AG04450 (cell line): ENCODE results near the gene EPN2. TPM values are rescaled to one million over a fixed set of nuclear protein-coding genes. Genes with fewer than 3 reads are reported as not detected.

Source experiments
- CTCF ChIA-PET: fragments of 300-600, 350-600 bp; formaldehyde crosslinking; extraction: SDS; loops from one replicate; lab custom pipeline; 2022; ENCODE audit warnings: antibody characterized with exemption, inconsistent platforms; lab: Charles Lee
- POLR2A ChIA-PET: fragments of 350-600 bp; formaldehyde crosslinking; extraction: SDS; loops from one replicate; lab custom pipeline; 2021; ENCODE audit warnings: antibody characterized with exemption, inconsistent platforms; lab: Yijun Ruan, JAX
- DNase-seq: peaks from one replicate; pipeline ENCODE4 v3.0.0-alpha.2; 2011; ENCODE audit warnings: low read depth, low spot score
- H3K27ac ChIP-seq: one replicate; pipeline ENCODE4 v1.5.1; 2012; ENCODE audit warnings: low read depth, low read length, control low read depth
- H3K27me3 ChIP-seq: one replicate; pipeline ENCODE4 v1.6.0; 2012; ENCODE audit warnings: low read length; ENCODE audit not compliant: control insufficient read depth, insufficient read depth
- H3K4me3 ChIP-seq: 2 replicates; pipeline ENCODE4 v1.5.1; 2011; ENCODE audit warnings: mild to moderate bottlenecking, low read depth, low read length, control low read depth
- H3K9me3 ChIP-seq: 2 replicates; pipeline ENCODE4 v1.5.1; 2012; ENCODE audit warnings: low read length; ENCODE audit not compliant: control insufficient read depth, insufficient read depth
- CTCF ChIP-seq: IDR thresholded peaks from 2 replicates; pipeline ENCODE4 v1.5.1; 2011; ENCODE audit warnings: low read depth, low read length, control low read depth, inconsistent platforms
- polyA plus RNA-seq: library from polyadenylated mRNA; depleted of rRNA; stranded (reverse); fragments of >200 nt; gene quantifications from 2 replicates; pipeline ENCODE4 v1.2.3, GENCODE V29; 2011

Gene EPN2
- polyA plus RNA-seq, 1 experiment = 27.9 TPM

DNA sequence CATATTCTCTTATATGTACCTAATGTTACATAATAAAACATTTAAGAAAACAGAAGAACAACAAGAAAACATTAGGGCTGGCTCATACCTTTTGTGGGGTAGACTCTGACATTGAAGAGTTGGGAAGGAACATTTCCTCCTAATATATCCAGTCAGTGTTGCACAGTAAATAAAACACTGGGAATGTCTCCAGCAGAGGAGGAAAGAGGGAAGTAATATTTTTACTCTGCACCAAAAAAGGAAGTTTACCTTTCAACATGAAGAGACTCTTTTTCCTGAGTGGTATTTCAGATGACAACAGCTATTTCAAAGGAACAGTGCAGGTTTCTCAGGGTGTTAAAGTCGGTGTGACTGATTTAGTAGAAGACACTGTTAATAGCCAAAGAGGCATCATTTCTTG lies 31.9 kb downstream of the EPN2 start:
- Histone ChIP-seq H3K4me3 (no peak overlapping the region), H3K9me3 (no peaks in the 10 kb centered on the region), H3K27ac (no peak overlapping the region), H3K27me3 (no peaks in the 10 kb centered on the region)
- ChIA-PET CTCF (no interaction called here), POLR2A (no interaction called here)
- DNase-seq = no peak
- no peak for TF ChIP-seq CTCF

DNA sequence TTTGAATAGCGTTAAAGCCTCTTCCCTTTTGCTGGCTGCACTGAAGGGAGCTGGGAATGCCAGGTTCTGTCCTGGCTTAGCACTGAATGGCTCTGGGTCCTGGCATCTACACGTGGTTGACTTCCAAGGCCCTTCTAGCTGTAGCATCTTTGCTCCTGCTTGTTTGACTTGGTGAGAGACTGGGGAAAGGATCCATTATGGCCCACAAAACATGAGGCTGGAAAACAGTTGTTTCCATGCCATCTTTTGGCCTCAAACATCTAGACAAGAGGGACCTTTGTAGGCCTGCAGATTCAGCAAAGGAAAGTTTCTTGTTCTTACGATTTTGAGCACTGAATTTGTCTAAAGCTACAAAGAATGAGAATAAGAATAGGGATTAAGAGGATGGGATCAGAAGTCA lies 32.5 kb downstream of the EPN2 start:
- TF ChIP-seq CTCF = no peak
- Histone ChIP-seq H3K4me3 (no peak overlapping the region), H3K27me3 (no peaks in the 10 kb centered on the region), H3K9me3 (no peaks in the 10 kb centered on the region), H3K27ac (no peak overlapping the region)
- POLR2A ChIA-PET = no interaction called here
- CTCF ChIA-PET = no interaction called here
- no peak for DNase-seq

GRCh38 chr17:19270347-19270703 lies 33.2 kb downstream of the EPN2 start:
- Histone ChIP-seq H3K27ac (no peak overlapping the region), H3K27me3 (no peaks in the 10 kb centered on the region), H3K4me3 (no peak overlapping the region), H3K9me3 (no peaks in the 10 kb centered on the region)
- no peak for DNase-seq
- TF ChIP-seq CTCF = no peak
- CTCF ChIA-PET = no interaction called here
- POLR2A ChIA-PET = no interaction called here

DNA sequence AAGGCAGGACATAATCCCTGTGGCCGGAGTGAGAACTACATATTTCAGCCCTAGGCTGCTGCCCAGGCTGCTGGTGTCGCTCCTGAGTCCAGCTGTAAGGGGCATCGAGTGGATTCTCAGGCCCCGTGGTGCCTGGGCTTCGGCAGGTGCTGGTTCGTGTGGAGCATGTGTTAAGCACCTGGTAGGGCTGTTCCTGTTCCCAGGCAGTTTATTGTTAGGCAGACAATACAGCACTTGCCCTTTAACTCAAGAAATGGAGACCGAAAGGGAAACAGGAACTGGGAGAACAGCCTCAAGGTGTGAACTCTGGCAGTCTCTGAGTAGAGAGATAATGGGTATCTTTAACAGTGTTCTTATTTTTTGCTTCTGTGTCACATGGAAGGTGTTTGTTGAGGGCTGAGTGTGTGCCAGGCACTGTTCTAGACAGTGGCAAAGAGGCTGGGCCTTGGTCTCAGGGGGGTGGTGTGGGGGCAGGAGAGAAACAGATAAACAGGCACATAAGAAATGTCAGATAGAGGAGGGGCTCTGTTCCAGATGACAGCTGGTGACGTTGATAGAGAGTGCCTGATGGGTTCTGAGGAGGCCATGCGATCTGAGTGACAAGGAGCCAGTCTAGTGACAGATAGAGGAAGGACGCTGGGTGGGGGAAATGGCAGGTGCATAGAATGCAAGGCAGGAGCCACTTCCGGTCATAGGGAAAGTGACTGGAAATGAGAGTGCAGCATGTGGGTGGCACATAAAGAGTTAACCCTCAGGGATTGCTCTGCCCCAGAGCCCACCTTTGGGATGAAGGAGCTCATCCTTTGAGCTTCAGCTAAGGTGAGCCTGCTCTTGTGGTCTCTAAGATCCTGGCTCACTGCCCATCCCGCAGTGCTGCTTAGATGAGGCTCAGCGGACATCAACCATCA lies 33.8 kb downstream of the EPN2 start:
- no peak overlapping the region for H3K4me3 ChIP-seq
- POLR2A ChIA-PET = no interaction called here
- no peaks in the 10 kb centered on the region for H3K9me3 ChIP-seq
- TF ChIP-seq CTCF = 0 out of 2 replicates have a peak, but pooled peaks have one; percentile 12
- H3K27me3 ChIP-seq = no peaks in the 10 kb centered on the region
- no peak overlapping the region for H3K27ac ChIP-seq
- CTCF ChIA-PET = no interaction called here
- DNase-seq = no peak

GRCh38 chr17:19271780-19272357 lies 34.7 kb downstream of the EPN2 start:
- Histone ChIP-seq H3K9me3 (no peaks in the 10 kb centered on the region), H3K27me3 (no peaks in the 10 kb centered on the region), H3K27ac (no peak overlapping the region), H3K4me3 (no peak overlapping the region)
- CTCF ChIA-PET = no interaction called here
- no peak for DNase-seq
- POLR2A ChIA-PET = no interaction called here
- no peak for TF ChIP-seq CTCF
